ENCODE measurements around the gene RNF223. TPM values are rescaled to one million over a fixed set of nuclear protein-coding genes. Genes with fewer than 3 reads are reported as not detected.

The RNF223 gene
- total and polyA plus RNA-seq, 2 of the 13 experiments (the other 11 are each of a cell fraction or from before 2014, with no cell fraction given), result 0.03 TPM; not detected in 1

GRCh38 chr1:1059494-1060280 lies 14.4 kb downstream of the RNF223 start (continued):
- TF ChIP-seq POGK (CRISPR knock-in tag; conservative IDR thresholded peaks at IDR 0.05) (0 out of 2 replicates have a peak, but pooled peaks have one; percentile 42), HMGXB4 (CRISPR knock-in tag; IDR thresholded peaks at IDR 0.05; ENCODE audit: borderline replicate concordance in 1 of 2, low read depth in 1 of 2) (peak; percentile 30 to 57; a peak in 1 of 4 replicates), ZFX (CRISPR knock-in tag; IDR thresholded peaks at IDR 0.05; ENCODE audit: low read depth) (peak; percentile 49; the same call in 1 of the 2 replicates), ZNF563 (CRISPR knock-in tag; IDR thresholded peaks at IDR 0.05) (no peak), HNRNPLL (IDR thresholded peaks at IDR 0.05; ENCODE audit: low read depth, low read length, poor library complexity, severe bottlenecking) (peak; percentile 97), EHMT2 (IDR thresholded peaks at IDR 0.05; ENCODE audit: borderline replicate concordance, low read depth, low read length) (no peak), POLR2G (IDR thresholded peaks at IDR 0.05; ENCODE audit: low read depth, low read length) (peak; percentile 83), ZNF703 (CRISPR knock-in tag; IDR thresholded peaks at IDR 0.05; ENCODE audit: borderline replicate concordance) (0 out of 2 replicates have a peak, but pooled peaks have one; percentile 44), POGZ (CRISPR knock-in tag; IDR thresholded peaks at IDR 0.05) (no peak), ARID4A (CRISPR knock-in tag; IDR thresholded peaks at IDR 0.05; ENCODE audit: borderline replicate concordance) (peak; percentile 52; the same call in 1 of the 2 replicates), ZXDC (CRISPR knock-in tag; IDR thresholded peaks at IDR 0.05) (0 out of 2 replicates have a peak, but pooled peaks have one; percentile 8), ZNF770 (CRISPR knock-in tag; IDR thresholded peaks at IDR 0.05) (peak; percentile 40; the same call in 1 of the 2 replicates), RFX5 (IDR thresholded peaks at IDR 0.05; ENCODE audit: low read depth, low read length) (no peak)

Measured in HepG2 (cell line).